ENCODE results near the gene MS4A1.
"Not testable (repeated sequence)": the region's sequence is repeated elsewhere in the genome, so short reads cannot be mapped to it uniquely, and the experiment has no call there.

MS4A1 gene

DNA sequence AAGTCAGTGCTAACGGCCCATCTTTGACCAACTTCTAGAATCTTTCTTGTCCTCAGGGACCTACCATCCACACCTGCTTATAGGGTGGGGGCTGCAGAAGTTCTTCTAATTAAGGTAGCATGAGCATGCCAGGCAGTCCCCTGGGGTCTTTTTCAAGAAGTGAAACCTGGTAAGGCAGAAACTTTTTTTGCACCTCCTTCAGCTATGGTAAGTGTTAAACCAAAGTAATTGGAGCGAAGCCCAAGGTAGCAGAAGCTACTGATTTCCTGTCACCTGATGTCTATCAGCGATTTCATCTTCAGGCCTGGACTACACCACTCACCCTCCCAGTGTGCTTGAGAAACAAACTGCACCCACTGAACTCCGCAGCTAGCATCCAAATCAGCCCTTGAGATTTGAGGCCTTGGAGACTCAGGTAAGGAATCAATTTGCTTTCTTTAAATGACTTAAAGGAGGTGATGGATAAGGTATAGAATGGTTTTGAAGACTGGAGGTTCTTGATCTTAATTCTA is at the start of gene MS4A1:
TSS of gene MS4A1 (plus strand) at position 317 of the 512 bp plus-strand sequence. CDS start 6,528 bp downstream, outside the sequence.
- intact Hi-C loops (cut with DNase I) = no loop called here
- DNase-seq = no peak

DNA sequence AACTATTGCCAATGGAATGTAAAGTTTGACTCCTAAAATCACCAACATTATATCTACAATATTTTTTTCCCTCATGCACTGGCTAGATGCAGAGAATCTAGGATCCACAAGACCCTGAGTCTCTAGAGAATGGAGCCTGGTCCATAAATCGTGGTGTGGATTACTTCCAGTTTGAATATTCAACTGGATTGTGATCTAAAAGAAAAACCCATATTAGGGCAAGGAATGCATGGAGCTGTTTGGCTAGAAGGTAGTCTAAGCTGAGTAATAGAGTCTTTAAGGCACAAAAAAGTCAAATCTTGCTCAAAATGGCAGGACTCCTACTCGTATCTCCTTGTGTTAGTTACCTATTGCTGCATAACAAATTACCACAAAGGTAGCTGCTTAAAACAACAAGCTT is 35.6 kb upstream of the MS4A1 start:
- intact Hi-C loops (cut with DNase I) = no loop called here
- DNase-seq = no peak

GRCh38 chr11:60422609-60423008 is 33.0 kb upstream of the MS4A1 start:
- no peak for DNase-seq
- intact Hi-C loops (cut with DNase I) = no loop called here

GRCh38 chr11:60428517-60428916 is 27.1 kb upstream of the MS4A1 start:
- intact Hi-C loops (cut with DNase I) = no loop called here
- no peak for DNase-seq

- intact Hi-C loops (cut with DNase I) = no loop called here
- no peak for DNase-seq
Observed at GRCh38 chr11:60429272-60429671, 26.4 kb upstream of the MS4A1 start, which contains the start of gene MS4A5. Gene MS4A5 (plus strand): TSS chr11:60429572. CDS start chr11:60429675, 103 bp downstream.

GRCh38 chr11:60431251-60431650 is 24.4 kb upstream of the MS4A1 start:
- no peak for DNase-seq
- intact Hi-C loops (cut with DNase I) = no loop called here

DNA sequence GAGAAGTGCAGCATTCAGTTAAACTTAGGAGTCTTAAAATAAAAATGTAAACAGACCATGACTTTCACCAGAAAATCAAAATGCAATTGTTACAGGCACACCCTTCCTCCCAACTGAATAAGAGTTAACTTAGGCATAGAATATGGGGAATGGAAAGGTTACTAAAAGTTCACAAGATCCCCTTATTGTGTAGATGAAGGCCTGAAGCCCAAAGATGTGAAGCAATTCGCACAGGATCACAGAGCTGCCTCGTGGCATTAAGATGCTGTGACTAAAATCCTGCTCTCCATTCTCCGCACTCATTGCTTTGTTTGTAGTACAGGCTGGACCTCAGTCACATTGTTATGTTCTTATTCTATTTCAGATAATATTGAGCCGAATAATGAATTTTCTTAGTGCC is 22.2 kb upstream of the MS4A1 start:
- DNase-seq = no peak
- intact Hi-C loops (cut with DNase I) = no loop called here

DNA sequence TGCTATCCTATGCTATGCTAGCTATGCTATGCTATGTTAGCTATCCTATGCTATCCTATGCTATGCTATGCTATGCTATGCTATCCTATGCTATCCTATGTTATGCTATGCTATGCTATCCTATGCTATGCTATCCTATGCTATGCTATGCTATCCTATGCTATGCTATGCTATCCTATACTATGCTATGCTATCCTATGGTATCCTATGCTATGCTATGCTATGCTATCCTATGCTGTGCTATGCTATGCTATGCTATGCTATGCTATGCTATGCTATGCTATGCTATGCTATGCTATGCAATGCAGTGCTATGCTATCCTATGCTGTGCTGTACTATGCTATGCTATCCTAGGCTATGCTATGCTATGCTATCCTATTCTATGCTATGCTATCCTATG is 8.6 kb upstream of the MS4A1 start:
- intact Hi-C loops (cut with DNase I) = no loop called here
- DNase-seq = no peak

- no peak for DNase-seq
- intact Hi-C loops (cut with DNase I) = no loop called here
Observed at GRCh38 chr11:60447846-60448245, 7.8 kb upstream of the MS4A1 start.

GRCh38 chr11:60451185-60451584 is 4.5 kb upstream of the MS4A1 start:
- intact Hi-C loops (cut with DNase I); DNase-seq: not testable (repeated sequence)

- DNase-seq = no peak
- intact Hi-C loops (cut with DNase I) = no loop called here
Observed at GRCh38 chr11:60454212-60454611, 1.4 kb upstream of the MS4A1 start.

DNA sequence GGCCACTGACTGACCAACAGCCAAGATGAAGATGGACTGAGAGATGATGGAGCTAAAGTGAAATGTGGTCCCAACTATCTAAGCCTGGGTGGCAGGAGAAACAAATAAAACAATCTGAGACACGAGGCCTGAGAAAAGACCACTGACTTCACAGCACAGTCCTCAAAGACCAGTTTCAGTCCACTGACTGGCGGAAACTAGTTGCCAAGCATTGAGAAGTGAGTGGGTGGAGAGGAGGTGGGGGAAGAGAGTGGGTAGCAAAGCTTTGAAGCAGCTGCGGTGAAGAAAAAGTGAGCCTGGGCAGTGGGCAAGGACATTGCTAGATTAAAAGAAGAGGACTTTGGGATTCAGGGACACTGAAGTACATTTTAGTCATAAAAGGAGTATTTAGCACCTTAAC is 1.9 kb downstream of the MS4A1 start:
- DNase-seq = no peak
- intact Hi-C loops (cut with DNase I) = no loop called here

DNA sequence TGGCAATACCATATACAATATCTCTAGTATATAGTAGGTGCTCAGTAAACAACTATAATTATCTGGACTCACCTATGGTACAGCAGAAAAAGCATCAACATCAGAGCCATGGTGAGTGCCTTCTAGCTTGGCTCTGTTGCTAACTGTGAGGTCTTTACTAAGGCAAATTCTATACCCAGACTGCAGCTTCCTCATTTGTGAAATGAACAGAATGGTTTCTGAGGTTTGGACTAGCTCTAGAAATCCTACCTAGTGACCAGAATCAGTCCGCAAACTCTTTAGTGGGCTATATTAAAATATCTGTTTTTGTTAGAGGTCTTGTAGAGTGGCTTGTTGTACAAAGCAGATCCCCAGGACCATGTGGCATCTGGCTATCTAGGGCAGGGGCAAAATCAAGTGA is 3.7 kb downstream of the MS4A1 start:
- intact Hi-C loops (cut with DNase I) = no loop called here
- no peak for DNase-seq

- intact Hi-C loops (cut with DNase I) = no loop called here
- DNase-seq = no peak
Observed at GRCh38 chr11:60468829-60469228, 13.2 kb downstream of the MS4A1 start.

GRCh38 chr11:60469723-60470122 is 14.1 kb downstream of the MS4A1 start:
- intact Hi-C loops (cut with DNase I) = no loop called here
- no peak for DNase-seq

DNA sequence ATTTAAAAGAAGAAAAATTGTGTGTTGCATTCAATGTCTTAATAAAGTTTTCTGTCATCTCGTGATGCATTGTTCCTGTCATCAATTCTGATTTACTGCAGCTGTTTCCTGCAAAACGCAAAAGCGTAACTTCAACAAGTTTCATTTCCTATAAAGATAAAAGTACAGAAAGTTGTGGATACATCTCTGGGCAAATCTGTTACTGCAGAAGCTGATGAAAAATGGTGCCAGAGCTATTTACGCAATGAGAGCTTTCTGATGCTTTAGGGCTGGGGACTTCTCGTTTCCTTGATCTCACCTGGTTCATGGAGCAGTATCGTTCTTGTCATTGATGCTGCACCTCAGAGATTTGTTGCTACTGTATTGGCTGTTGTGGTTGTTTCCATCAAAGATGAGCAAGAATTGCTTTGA is 21.4 kb downstream of the MS4A1 start:
- no peak for DNase-seq
- intact Hi-C loops (cut with DNase I) = no loop called here

DNA sequence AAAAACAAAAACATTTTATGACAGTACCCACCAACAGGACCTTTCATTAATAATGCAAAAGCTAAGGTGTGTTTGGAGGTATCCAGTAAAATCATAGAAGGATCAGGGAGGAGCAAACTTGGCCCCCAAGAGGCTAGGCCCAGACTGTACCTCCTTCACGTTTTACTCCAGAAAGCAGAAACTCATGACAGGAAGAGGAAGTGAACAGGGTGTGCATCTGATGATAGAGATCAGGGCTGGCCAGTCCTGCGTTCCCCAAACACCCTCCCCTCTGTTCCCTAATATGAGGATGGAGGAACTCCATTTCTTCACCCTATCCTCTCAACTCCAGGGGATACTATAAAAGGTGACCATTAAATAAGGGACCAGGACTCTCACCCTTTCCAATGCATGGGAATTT is 26.7 kb downstream of the MS4A1 start:
- DNase-seq = no peak
- intact Hi-C loops (cut with DNase I) = no loop called here

GRCh38 chr11:60485987-60486386 is 30.3 kb downstream of the MS4A1 start:
- intact Hi-C loops (cut with DNase I) = no loop called here

GRCh38 chr11:60492488-60493009 is 36.9 kb downstream of the MS4A1 start, which contains the start of gene MS4A12:
Gene MS4A12 (plus strand): TSS chr11:60492778. CDS start chr11:60497319, 4,541 bp downstream.
- intact Hi-C loops (cut with DNase I) = no loop called here
- DNase-seq = no peak

More at GRCh38 chr11:60485987-60486386, 30.3 kb downstream of the MS4A1 start:
- DNase-seq = peak in 1 of 42 donors; percentile 9

DNA sequence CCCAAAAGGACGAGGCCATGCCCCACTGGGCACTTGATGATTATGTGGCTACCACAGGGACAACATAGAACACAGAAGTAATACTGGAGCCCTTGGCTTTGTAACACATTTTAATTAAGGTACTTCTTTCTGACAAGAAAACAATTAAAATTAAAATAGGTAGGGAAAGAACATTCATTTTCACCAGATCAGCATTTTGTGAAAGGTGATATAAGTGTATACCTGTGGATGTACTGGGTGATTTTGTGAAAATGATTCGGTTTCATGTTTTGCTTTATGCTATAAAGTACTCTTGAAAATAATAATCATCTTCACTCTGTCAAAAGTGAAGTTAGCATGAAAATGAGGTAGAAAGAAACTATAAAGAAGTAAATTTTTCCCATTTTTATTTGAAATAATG is 37.8 kb downstream of the MS4A1 start:
- no peak for DNase-seq
- intact Hi-C loops (cut with DNase I) = no loop called here

GRCh38 chr11:60498399-60498798 is 42.8 kb downstream of the MS4A1 start:
- no peak for DNase-seq

More at GRCh38 chr11:60498399-60498798, 42.8 kb downstream of the MS4A1 start:
- intact Hi-C loops (cut with DNase I) = no loop called here

All from head of caudate nucleus (tissue), 42 donors.